HK-2 (cell line): ENCODE results near the gene GEN1.

Experiments
- DNase-seq: peaks from one replicate; pipeline ENCODE4 v3.0.0-alpha.2; 2018; ENCODE audit not compliant: unreplicated experiment

The GEN1 gene

GRCh38 chr2:17753803-17754663 lies at the start of gene GEN1, which contains the start of gene SMC6:
Gene GEN1 (plus strand): TSS chr2:17754138. CDS start chr2:17759944, 5,806 bp downstream.
Gene SMC6 (minus strand): TSS chr2:17753810. CDS start chr2:17745946, 7,864 bp downstream.
- DNase-seq: peak; percentile 92

GRCh38 chr2:17706845-17707244 lies 47.1 kb upstream of the GEN1 start:
- no peak for DNase-seq

GRCh38 chr2:17708501-17708900 lies 45.4 kb upstream of the GEN1 start:
- DNase-seq: no peak

GRCh38 chr2:17709897-17710296 lies 44.0 kb upstream of the GEN1 start:
- no peak for DNase-seq

- no peak for DNase-seq
Measured at GRCh38 chr2:17710547-17711248, 43.2 kb upstream of the GEN1 start.

GRCh38 chr2:17713291-17713690 lies 40.6 kb upstream of the GEN1 start:
- DNase-seq: no peak

GRCh38 chr2:17717666-17718065 lies 36.3 kb upstream of the GEN1 start:
- no peak for DNase-seq

GRCh38 chr2:17718689-17719088 lies 35.2 kb upstream of the GEN1 start:
- DNase-seq: no peak

- no peak for DNase-seq
Measured at GRCh38 chr2:17719562-17720371, 34.2 kb upstream of the GEN1 start.

GRCh38 chr2:17728210-17728609 lies 25.7 kb upstream of the GEN1 start:
- no peak for DNase-seq

GRCh38 chr2:17729880-17730279 lies 24.1 kb upstream of the GEN1 start:
- DNase-seq: no peak

- DNase-seq: no peak
Measured at GRCh38 chr2:17733599-17733998, 20.3 kb upstream of the GEN1 start.

- DNase-seq: no peak
Measured at GRCh38 chr2:17735864-17736263, 18.1 kb upstream of the GEN1 start.

GRCh38 chr2:17736989-17737388 lies 16.9 kb upstream of the GEN1 start:
- DNase-seq: no peak

- no peak for DNase-seq
Measured at GRCh38 chr2:17740203-17740602, 13.7 kb upstream of the GEN1 start.

GRCh38 chr2:17747684-17748452 lies 6.1 kb upstream of the GEN1 start:
- no peak for DNase-seq

- DNase-seq: no peak
Measured at GRCh38 chr2:17748745-17749144, 5.2 kb upstream of the GEN1 start.

- DNase-seq: no peak
Measured at GRCh38 chr2:17749753-17750438, 4.0 kb upstream of the GEN1 start.

GRCh38 chr2:17752246-17752645 lies 1.7 kb upstream of the GEN1 start:
- DNase-seq: no peak

- peak; percentile 57 for DNase-seq
Measured at GRCh38 chr2:17752892-17753802, 791 bp upstream of the GEN1 start.
